Thoracic aorta (tissue), 2 donors: ENCODE data around the gene NAV2. TPM values are rescaled to one million over a fixed set of nuclear protein-coding genes. Genes with fewer than 3 reads are reported as not detected.
A peak's percentile ranks its signal among the peaks of the same experiment; 100 is the strongest.

ENCODE experiments used
- ATAC-seq: fragments of 150-250 bp; one replicate; pipeline ENCODE4 v1.8.0; 2017; ENCODE audit warnings: low read depth; ENCODE audit not compliant: insufficient number of reproducible peaks, low FRiP score
- DNase-seq: peaks from one replicate; pipeline ENCODE4 v3.0.0-alpha.2; 2020; ENCODE audit warnings: low spot score
- H3K27ac ChIP-seq, 2 donors: fragments of 200-600 bp; sonication (generic); 1 replicate in 1 of 2; 2 replicates in 1 of 2; pipeline ENCODE4 v1.5.1; 2016; ENCODE audit warnings: mild to moderate bottlenecking in 2 of 2, moderate library complexity in 2 of 2
- H3K27me3 ChIP-seq: fragments of 200-600 bp; sonication (generic); replicated peaks from 2 replicates; pipeline ENCODE4 v1.6.0; 2016; ENCODE audit warnings: mild to moderate bottlenecking; ENCODE audit not compliant: insufficient read depth
- H3K36me3 ChIP-seq: fragments of 200-600 bp; sonication (generic); one replicate; pipeline ENCODE4 v1.5.1; 2016
- H3K4me1 ChIP-seq, 2 donors: fragments of 200-600 bp; sonication (generic); 1 replicate in 1 of 2; 2 replicates in 1 of 2; pipeline versions ENCODE4 v1.5.1 to v1.6.0; 2016; ENCODE audit warnings: low read depth in 2 of 2, mild to moderate bottlenecking in 1 of 2; ENCODE audit not compliant: control insufficient read depth in 1 of 2
- H3K4me3 ChIP-seq: fragments of 200-600 bp; sonication (generic); 2 replicates; pipeline ENCODE4 v1.5.1; 2016; ENCODE audit warnings: mild to moderate bottlenecking
- H3K9me3 ChIP-seq: fragments of 200-600 bp; sonication (generic); 2 replicates; pipeline ENCODE4 v1.5.1; 2016
- CTCF ChIP-seq: fragments of 200-600 bp; sonication (generic); IDR thresholded peaks from one replicate; pipeline ENCODE4 v1.5.1; 2019; ENCODE audit warnings: antibody characterized with exemption
- total RNA-seq, 2 donors: library from RNA; depleted of rRNA; stranded (reverse); fragments of >200 nt; gene quantifications; one replicate each; pipeline versions ENCODE4 v1.1.0 to v1.2.3, GENCODE V29; 2016

NAV2 gene
- total RNA-seq, 2 donors from 2014 or later, result 125 to 230 TPM

- DNase-seq (no peak), ATAC-seq (no peak)
- TF ChIP-seq CTCF, result no peak
- no peaks in the 10 kb centered on the region for H3K27me3 ChIP-seq
- H3K4me1 ChIP-seq, result peaks cover 32 to 87% of the 10 kb centered on the region in 2 donors
- H3K36me3 ChIP-seq, result peaks cover 22% of the 10 kb centered on the region
- no peak overlapping the region for H3K4me3 ChIP-seq
- no peaks in the 10 kb centered on the region for H3K9me3 ChIP-seq
- H3K27ac ChIP-seq, result peak overlapping the region in 1 of 2 donors; percentile 24
These were observed 156.2 kb downstream of the NAV2 start for GRCh38 chr11:19868871-19869270.

DNA sequence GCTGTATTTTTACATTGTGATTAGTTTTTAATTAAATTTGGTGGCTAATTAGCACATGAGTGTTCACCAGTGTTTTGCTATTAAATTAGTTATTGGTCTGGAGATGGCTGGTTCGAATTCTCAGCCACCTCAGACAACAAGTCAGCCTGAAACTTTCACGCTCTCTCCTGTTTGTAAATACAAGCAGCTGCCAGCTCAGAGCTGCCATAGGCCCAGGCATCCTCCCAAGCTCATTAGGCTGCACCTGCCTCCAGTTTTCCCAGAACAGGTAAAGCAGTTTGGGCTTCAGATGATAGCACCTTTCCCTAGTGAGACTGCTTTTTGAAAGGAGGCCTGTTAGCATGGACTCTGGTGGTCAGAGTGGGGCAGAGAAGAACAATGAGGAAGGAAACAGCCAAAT, 156.8 kb downstream of the NAV2 start:
- Histone ChIP-seq H3K4me1 (peaks cover 28 to 87% of the 10 kb centered on the region in 2 donors), H3K27ac (no peak overlapping the region), H3K9me3 (no peaks in the 10 kb centered on the region), H3K27me3 (no peaks in the 10 kb centered on the region), H3K36me3 (peaks cover 22% of the 10 kb centered on the region), H3K4me3 (no peak overlapping the region)
- ATAC-seq (no peak), DNase-seq (no peak)
- TF ChIP-seq CTCF, result no peak

DNA sequence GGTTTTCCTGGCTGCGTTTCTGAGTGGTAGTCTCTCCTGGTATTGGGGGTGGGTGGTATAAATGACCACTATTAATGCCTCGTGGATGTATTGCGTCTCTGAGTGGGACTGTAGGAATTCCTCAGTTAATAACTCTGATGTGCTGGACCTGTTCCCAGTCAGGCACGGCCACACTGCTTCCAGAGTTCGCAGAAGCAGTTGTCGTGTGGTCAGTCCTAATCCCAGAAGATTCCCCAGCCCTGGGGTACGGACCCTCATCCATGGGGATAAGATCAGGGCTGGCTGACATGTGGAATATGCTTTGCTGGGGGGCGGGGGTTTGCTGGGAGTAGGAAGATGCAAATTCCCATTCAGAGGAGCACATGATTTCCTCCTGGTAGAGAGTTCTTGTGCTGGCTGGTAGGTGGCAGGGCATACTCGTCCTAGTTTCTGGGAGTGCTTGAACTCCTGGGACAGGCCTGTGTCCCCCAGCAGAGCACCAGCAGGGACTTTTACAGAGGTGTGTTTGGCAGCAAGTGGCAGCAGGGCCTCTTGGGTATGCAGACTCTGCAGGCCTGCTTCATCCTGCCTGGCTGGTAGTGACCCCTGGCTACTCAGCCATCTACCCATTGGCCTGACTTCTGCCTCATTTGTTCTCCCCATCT, 157.4 kb downstream of the NAV2 start:
- H3K9me3 ChIP-seq, result no peaks in the 10 kb centered on the region
- H3K36me3 ChIP-seq, result peaks cover 22% of the 10 kb centered on the region
- no peak for DNase-seq
- no peak for TF ChIP-seq CTCF
- no peaks in the 10 kb centered on the region for H3K27me3 ChIP-seq
- H3K4me3 ChIP-seq, result no peak overlapping the region
- H3K4me1 ChIP-seq, result peaks cover 22 to 81% of the 10 kb centered on the region in 2 donors
- H3K27ac ChIP-seq, result no peak overlapping the region
- no peak for ATAC-seq

DNA sequence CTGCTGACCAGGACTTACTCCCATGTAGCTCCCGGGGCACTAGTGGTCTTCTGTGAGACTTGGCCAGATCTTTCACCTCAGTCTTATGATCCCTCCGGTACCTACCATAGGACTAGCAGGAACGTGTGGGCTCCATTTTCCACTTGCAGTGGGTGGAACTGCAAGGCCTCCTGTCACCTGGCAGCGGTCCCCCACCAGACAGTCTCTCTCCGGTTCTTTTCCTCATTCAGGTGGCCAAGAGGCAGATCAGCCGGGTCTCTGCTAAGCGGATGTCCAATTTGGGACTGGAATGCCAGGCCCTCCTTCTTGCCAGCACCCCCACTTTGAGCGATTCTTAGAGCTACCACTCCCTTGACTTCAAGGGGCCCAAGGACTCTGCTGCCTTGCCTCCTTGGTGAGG, 158.9 kb downstream of the NAV2 start:
- TF ChIP-seq CTCF, result no peak
- no peak overlapping the region for H3K27ac ChIP-seq

GRCh38 chr11:19872512-19873145, 160.0 kb downstream of the NAV2 start:
- Histone ChIP-seq H3K4me3 (no peak overlapping the region), H3K4me1 (peaks cover 11 to 57% of the 10 kb centered on the region in 2 donors), H3K36me3 (peaks cover 19% of the 10 kb centered on the region), H3K9me3 (no peaks in the 10 kb centered on the region), H3K27me3 (no peaks in the 10 kb centered on the region), H3K27ac (no peak overlapping the region)
- ATAC-seq (no peak), DNase-seq (no peak)
- no peak for TF ChIP-seq CTCF

More for the DNA sequence above, 158.9 kb downstream of the NAV2 start:
- no peaks in the 10 kb centered on the region for H3K27me3 ChIP-seq
- no peaks in the 10 kb centered on the region for H3K9me3 ChIP-seq
- peaks cover 22% of the 10 kb centered on the region for H3K36me3 ChIP-seq
- peaks cover 18 to 67% of the 10 kb centered on the region in 2 donors for H3K4me1 ChIP-seq
- H3K4me3 ChIP-seq, result no peak overlapping the region
- no peak for ATAC-seq
- DNase-seq, result no peak
